ENCODE data around the gene PPM1D. TPM values are rescaled to one million over a fixed set of nuclear protein-coding genes. Genes with fewer than 3 reads are reported as not detected.

The PPM1D gene
- 7.8 and 8.4 TPM in 2 replicates for total RNA-seq

GRCh38 chr17:60599620-60600489 is at the start of gene PPM1D:
Gene PPM1D (plus strand): TSS chr17:60600193. CDS start chr17:60600415, 222 bp downstream.

GRCh38 chr17:60677308-60678117 is 77.5 kb downstream of the PPM1D start, which contains the start of gene BCAS3:
Gene BCAS3 (plus strand): TSS chr17:60677851.

Other genes with a start within 250 kb of the PPM1D start
- 77.7 and 85.7 TPM in 2 replicates for gene USP32, start 208.1 kb upstream of the PPM1D start, total RNA-seq
- gene CHCT1, start 177.7 kb upstream of the PPM1D start, total RNA-seq: not detected in 2 replicates
- gene APPBP2, start 74.0 kb upstream of the PPM1D start, total RNA-seq: 36.0 and 42.9 TPM in 2 replicates
- gene BCAS3, start 77.7 kb downstream of the PPM1D start, total RNA-seq: 35.0 and 35.9 TPM in 2 replicates